GM12874 (cell line): ENCODE data around the gene IQSEC3.

Experiments used
- TF ChIP-seq, protein P1 (sequence below): IDR thresholded peaks from 2 replicates; pipeline ENCODE4 v1.5.1; 2011; ENCODE audit warnings: low read depth, mild to moderate bottlenecking, control low read depth, low read length, moderate library complexity; ENCODE audit not compliant: insufficient read depth

The IQSEC3 gene

DNA sequence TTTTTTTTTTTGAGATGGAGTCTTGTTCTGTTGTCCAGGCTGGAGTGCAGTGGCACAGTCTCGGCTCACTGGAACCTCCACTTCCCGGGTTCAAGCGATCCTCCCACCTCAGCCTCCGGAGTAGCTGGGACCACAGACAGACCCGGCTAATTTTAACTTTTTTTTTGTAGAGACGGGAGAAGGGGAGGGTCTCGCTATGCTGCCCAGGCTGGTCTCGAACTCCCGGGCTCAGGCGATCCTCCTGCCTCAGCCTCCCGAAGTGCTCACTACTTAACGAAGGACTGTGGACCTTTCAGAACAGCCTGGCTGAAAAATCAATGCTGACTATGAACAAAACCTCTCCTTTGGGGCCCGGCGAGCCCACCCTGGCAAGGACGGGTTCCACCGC is 136.5 kb downstream of the IQSEC3 start:
- TF ChIP-seq, protein P1, sequence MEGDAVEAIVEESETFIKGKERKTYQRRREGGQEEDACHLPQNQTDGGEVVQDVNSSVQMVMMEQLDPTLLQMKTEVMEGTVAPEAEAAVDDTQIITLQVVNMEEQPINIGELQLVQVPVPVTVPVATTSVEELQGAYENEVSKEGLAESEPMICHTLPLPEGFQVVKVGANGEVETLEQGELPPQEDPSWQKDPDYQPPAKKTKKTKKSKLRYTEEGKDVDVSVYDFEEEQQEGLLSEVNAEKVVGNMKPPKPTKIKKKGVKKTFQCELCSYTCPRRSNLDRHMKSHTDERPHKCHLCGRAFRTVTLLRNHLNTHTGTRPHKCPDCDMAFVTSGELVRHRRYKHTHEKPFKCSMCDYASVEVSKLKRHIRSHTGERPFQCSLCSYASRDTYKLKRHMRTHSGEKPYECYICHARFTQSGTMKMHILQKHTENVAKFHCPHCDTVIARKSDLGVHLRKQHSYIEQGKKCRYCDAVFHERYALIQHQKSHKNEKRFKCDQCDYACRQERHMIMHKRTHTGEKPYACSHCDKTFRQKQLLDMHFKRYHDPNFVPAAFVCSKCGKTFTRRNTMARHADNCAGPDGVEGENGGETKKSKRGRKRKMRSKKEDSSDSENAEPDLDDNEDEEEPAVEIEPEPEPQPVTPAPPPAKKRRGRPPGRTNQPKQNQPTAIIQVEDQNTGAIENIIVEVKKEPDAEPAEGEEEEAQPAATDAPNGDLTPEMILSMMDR, result no peak

DNA sequence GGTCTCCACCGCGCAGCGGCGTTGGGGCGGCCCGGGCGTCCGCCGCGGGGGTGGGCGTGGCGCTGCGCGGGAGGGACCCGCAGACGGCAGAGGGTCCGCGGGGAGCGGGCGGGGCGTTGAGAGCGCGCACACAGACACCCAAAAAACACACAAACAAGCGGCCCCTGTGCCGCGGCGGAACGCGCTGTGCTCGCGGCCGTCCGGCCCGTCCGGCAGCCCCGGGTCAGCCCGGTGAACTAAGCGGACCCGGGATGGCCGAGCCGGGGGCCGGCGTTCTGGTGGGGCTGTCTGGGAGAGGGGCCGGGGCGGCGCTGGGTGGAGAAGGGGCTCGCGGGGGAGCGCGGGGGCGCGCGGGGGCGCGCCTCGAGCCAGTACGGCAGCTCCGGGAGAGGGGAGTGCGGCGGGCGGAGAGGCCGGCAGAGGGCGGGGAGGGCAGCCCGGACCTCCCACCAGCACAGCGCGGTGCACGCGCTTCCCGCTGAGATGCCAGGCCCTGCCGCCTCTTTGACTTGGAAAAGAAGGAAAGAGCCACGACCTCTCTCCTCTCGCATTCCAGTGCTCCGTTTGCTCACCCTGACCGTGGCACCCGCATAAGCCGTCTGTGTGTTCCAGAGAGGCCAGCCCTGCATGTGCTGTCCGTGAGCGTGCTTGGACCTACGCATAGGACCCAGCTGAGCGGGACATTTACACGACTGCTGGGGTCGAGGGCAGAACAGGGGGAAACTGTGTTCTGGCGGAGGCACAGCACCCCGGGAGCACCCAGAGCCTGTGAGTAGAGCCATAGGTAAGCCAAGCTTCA is 137.1 kb downstream of the IQSEC3 start:
- TF ChIP-seq, protein P1, result no peak

DNA sequence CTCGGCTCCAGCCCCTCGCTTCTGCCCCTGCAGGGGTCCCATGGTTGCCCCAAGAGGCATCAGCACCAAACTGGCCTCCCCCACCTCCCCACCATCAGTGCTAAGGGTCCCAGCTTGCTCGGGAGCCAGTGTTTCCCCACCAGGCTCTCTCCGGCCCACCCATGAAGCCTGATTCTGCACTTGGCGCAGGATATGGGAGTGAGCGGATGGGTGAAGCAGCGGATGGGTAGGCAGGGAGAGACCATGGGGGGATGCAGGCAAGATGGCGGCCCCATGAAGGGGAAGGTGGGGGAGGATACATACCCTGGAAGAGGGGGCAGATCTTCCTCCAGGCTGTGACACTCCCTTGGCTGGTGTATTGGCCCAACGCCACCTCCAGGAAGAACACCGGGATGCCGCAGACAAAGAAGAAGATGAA is 137.7 kb downstream of the IQSEC3 start:
- TF ChIP-seq, protein P1, result no peak

DNA sequence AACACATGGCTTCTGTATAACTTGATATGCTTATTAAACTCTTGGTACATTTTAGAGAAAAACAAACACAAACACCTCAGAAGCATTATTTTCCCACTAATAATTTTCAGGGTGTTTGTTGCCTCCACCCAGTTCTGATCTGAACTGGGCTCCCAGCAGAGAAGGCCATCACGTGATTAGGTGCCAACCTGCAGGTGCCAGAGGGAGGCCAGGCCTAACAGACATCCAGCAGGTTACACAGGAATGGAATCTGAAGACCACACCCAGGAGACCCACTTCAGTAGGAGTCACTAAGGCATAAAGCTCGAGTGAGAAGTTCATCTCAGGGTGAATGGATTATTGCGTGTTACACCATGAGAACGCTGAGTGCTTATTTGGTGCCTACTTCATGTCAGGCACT is 138.5 kb downstream of the IQSEC3 start:
- TF ChIP-seq, protein P1, result no peak

DNA sequence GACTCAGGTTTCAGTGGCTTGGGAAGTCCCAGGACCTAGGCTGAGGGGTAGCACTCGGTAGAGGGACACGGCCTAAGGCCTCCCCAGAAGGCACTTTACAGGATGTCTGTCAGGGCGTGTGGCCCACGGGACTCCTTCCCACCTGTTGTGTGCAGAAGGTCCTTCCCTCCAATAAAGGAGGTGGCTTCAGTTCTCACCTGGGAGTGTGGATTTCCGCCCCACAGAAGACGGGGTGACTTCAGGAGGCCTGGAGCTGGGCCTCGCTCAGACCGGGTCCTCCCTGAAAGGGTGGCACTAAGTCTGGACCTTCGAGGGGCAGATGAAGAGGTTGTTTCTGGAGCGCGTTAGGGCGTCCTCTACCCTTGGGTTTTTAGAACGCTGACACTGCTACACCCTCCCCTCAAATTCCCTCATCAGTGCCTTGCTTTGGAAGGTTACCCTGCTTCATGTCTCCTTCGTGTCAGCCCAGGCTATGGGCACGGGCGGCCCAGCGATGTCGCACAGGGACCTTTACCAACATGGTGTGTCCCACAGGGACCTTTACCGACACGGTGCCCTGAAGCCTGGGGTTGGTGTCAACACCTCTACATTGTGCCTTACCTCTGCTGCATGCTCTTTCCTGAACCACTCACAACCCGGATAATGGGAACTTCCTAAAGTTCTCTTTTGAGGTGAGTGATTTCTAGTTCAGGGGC is 140.3 kb downstream of the IQSEC3 start:
- TF ChIP-seq, protein P1, result no peak

DNA sequence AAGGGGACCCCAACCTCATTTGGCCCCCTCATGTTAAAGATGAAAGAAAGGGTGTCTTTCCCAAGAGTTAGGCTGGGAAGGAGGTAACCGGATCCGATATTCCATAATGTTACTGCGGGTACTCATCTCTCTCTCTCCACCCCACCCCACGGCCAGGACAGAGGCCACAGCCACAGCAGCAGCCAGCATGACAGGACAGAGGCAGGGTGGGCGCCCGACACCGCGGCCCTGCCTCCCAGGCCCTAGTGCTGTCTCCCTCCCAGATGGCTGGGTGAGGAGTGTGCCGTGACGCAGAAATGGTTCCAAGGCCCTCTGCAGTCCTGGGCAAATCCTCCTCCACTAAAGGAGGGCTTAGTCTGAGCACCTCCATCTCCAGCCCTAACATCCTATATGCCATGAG is 141.2 kb downstream of the IQSEC3 start:
- TF ChIP-seq, protein P1, result no peak

DNA sequence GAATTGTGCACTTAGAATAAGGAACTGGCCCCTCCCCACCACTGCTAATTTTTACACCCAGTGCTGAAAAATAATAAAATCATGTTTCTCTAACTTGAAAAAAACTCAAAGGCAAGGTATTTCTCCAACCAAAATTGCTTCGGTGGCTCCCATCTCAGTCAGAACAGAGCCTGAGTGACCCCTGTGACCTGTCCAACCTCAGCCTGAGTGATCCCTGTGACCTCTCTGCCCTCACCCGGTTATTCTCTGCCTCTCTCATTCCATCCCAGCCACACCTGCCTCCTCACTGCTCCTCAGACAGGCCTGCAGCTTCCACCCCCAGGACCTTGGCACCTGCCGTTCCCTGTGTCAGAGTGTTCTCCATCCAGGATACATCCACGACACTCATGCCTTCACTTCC is 142.2 kb downstream of the IQSEC3 start:
- TF ChIP-seq, protein P1, result no peak
